ES-I3 (cell line): ENCODE measurements around the gene RFTN1.

Experiments
- H3K36me3 ChIP-seq: 2 replicates; pipeline ENCODE4 v1.6.1; 2013; ENCODE audit warnings: mild to moderate bottlenecking, low read length, control low read depth, moderate library complexity; ENCODE audit not compliant: insufficient read depth
- H3K4me1 ChIP-seq: 2 replicates; pipeline ENCODE4 v1.6.1; 2013; ENCODE audit warnings: mild to moderate bottlenecking, control low read depth, low read length; ENCODE audit not compliant: insufficient read depth
- H3K9ac ChIP-seq: 2 replicates; pipeline ENCODE4 v1.6.1; 2013; ENCODE audit warnings: low read depth, mild to moderate bottlenecking, low read length, moderate library complexity
- H3K9me3 ChIP-seq: 2 replicates; pipeline ENCODE4 v1.6.1; 2013; ENCODE audit warnings: mild to moderate bottlenecking, low read length, moderate library complexity; ENCODE audit not compliant: control insufficient read depth, insufficient read depth

RFTN1 gene

DNA sequence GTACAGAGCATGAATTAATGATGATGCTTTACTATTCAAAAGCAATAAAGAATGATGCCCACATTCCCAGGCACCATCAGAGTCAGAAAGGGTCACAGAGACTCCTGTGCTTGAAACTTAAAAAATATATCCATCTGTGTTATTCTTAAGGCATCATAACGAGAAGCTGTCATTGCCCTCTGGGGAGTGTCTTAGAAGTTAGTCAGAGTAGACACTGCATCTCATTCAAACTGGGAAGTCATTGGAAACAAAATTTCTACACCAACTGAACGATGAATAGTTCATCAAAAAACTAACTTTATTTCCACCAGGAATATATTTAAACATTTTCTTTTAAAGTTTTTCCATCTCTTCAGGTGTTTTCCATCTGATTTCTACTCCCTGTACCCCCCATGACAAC is 122.9 kb downstream of the RFTN1 start:
- Histone ChIP-seq H3K9ac (no peak overlapping the region), H3K4me1 (no peaks in the 10 kb centered on the region), H3K36me3 (no peaks in the 10 kb centered on the region), H3K9me3 (no peaks in the 10 kb centered on the region)

DNA sequence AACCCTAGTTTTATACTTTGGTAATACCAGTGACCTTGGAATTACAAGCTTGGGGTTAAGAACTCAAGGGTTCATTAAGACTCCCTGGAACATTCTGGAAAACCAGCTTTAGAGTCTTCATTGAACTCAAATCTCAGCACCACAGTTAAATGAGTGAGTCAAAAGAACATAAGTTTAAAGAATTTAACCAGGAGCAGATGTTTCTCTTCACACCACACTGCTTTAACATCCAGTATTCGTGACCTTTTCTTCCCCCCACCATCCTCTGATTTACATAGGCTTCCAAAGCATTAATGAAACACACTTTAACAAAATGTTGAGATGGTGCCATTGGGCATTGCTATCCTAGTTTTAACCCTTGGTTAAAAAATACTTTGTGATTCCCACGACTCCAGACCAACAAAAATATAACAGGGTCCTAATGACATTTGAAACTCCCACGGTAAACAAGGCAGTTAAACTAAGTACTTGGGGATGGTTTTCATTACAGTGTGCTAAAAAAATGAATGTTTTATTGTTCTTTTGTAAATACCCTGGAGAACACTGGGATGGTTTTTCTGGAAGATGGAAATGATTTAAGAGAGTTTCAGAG is 124.6 kb downstream of the RFTN1 start:
- H3K36me3 ChIP-seq, result no peaks in the 10 kb centered on the region
- H3K9me3 ChIP-seq, result no peaks in the 10 kb centered on the region
- H3K9ac ChIP-seq, result no peak overlapping the region
- no peaks in the 10 kb centered on the region for H3K4me1 ChIP-seq

DNA sequence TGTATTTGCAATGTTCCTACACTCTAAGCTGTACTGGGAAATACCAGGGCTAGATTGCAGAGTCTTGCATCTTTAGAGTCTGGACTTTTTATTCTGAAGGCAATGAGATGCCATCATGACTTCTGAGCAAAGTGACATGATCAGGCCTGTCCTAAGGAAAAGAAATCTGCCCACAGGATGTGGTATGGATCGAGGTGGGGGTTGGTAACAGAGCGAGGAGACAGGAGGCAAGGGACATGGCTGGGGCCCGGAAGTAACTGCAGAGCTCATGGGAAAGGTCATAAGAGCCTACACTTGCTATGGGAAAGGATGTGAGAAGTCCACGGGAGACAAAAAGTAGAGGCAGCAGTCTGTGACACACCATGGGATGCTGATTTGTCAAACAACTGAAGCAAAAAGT is 126.9 kb downstream of the RFTN1 start:
- H3K4me1 ChIP-seq, result no peaks in the 10 kb centered on the region
- no peaks in the 10 kb centered on the region for H3K36me3 ChIP-seq
- no peak overlapping the region for H3K9ac ChIP-seq
- no peaks in the 10 kb centered on the region for H3K9me3 ChIP-seq

DNA sequence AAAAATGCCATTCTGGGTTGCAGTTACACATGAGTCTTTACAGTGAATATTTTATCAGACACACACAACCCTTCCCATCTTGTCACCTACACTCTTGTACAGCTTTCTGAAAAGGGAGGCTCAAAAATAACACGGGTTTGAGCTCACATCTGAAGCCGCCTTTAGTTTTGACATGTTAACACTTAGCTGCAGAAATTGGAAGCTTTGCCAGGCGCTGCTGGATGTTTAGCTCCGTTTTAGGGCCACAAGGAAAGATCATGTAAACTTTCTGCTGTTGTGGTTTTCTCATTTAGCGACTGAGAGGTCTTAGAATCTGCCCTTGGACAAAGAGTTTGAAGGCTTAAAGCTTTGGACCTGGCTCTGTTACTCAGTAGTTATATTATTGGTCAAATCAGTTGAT is 128.3 kb downstream of the RFTN1 start:
- Histone ChIP-seq H3K4me1 (no peaks in the 10 kb centered on the region), H3K36me3 (no peaks in the 10 kb centered on the region)

DNA sequence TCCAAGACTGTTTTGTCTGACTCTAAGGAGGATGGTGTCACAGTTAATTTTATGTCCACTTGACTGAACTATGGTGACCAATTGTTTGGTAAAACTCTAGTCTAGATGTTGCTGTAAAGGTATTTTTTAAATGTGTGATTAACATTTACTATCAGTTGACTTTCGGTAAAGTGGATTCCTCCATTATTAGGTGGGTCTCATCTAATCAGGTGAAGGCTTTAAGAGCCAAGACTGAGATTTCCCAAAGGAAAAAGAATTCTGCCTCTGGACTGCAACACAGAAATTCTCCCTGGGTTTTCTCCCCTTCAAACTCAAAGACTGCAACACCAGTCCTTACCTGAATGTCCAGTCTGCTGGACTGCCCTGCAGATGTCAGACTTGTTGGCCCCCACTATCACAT is 129.6 kb downstream of the RFTN1 start:
- no peaks in the 10 kb centered on the region for H3K36me3 ChIP-seq
- no peaks in the 10 kb centered on the region for H3K4me1 ChIP-seq
- H3K9ac ChIP-seq, result no peak overlapping the region
- no peaks in the 10 kb centered on the region for H3K9me3 ChIP-seq

More for the DNA sequence above, 128.3 kb downstream of the RFTN1 start:
- Histone ChIP-seq H3K9me3 (no peaks in the 10 kb centered on the region), H3K9ac (no peak overlapping the region)

DNA sequence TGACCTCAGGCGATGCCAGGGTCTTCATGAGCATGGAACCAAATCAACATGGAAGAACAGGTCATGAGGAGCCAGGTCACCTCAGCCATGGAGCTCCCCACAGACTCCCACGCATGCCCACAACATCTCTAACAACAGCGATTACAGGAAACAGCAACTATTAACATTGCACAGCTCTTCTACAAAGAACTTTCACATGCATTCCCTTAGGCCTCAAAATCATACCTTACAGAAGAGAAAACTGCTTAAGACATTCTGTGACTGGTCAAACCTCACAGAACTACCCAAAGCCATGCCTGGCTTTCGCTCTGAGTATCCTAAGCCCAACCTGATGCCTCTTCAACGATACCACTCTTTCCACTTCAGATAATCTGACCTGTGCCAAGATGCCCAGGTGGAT is 130.7 kb downstream of the RFTN1 start:
- H3K9me3 ChIP-seq, result 0 out of 2 replicates have a peak, but pooled peaks cover 5% of the 10 kb centered on the region
- H3K4me1 ChIP-seq, result no peaks in the 10 kb centered on the region
- no peaks in the 10 kb centered on the region for H3K36me3 ChIP-seq
- no peak overlapping the region for H3K9ac ChIP-seq

DNA sequence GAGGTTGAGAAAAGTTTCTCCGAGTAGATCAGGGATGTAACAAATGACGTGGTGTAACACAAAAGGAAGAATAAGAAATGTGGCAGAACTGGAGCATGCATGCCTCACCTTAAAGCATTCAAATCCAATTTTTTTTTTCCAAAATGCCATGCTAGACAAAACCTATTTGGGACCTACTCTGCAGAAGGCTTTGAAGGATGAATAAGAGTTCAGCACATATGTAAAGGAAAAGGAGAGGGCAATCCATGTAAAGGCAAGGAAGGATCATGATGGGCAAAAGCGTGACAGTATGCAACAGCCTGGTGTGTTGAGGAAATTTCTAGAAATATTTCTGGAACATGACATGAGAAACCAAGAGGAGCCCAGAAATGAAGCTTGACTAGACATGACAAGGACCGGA is 132.1 kb downstream of the RFTN1 start:
- Histone ChIP-seq H3K9ac (no peak overlapping the region), H3K9me3 (0 out of 2 replicates have a peak, but pooled peaks cover 5% of the 10 kb centered on the region), H3K4me1 (no peaks in the 10 kb centered on the region), H3K36me3 (no peaks in the 10 kb centered on the region)

DNA sequence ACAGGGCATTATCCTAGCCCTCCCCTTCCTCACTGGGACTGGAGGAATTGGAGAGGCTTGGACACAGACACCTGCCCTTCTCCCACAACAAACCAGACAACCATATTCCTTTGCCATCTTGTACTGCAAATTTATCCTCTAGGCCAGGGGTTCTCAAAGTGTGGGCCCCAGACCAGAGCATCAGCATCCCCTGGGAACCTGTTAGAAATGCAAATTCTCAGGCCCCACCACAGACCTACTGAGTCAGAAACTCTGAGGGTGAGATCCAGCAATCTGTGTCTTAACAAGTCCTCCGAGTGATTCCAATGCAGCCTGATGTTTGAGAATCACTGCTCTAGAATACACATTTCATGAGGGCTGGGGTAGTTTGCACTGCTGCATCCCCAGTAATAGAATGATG is 133.1 kb downstream of the RFTN1 start:
- 0 out of 2 replicates have a peak, but pooled peaks cover 5% of the 10 kb centered on the region for H3K9me3 ChIP-seq
- no peaks in the 10 kb centered on the region for H3K4me1 ChIP-seq
- H3K36me3 ChIP-seq, result no peaks in the 10 kb centered on the region
- no peak overlapping the region for H3K9ac ChIP-seq

DNA sequence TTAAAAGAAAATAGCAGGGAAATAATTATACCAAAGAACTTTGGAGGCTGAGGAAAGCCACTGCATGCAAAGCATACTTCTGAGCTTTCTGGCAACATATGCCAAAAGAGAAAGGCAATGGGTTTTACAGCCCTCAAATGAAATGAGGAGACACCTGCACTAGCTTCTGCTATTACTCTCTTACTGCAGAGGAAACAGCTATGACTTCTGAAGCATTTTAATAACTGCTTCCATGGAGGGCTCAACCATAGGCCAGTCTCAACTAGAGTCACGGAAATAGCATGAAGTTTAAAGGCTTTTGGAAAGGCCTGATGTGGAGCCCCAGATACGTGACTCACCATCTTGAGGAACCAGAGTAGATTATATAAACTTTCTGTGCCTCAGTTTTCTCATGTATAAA is 133.7 kb downstream of the RFTN1 start:
- Histone ChIP-seq H3K9ac (no peak overlapping the region), H3K4me1 (no peaks in the 10 kb centered on the region), H3K9me3 (0 out of 2 replicates have a peak, but pooled peaks cover 5% of the 10 kb centered on the region), H3K36me3 (no peaks in the 10 kb centered on the region)

DNA sequence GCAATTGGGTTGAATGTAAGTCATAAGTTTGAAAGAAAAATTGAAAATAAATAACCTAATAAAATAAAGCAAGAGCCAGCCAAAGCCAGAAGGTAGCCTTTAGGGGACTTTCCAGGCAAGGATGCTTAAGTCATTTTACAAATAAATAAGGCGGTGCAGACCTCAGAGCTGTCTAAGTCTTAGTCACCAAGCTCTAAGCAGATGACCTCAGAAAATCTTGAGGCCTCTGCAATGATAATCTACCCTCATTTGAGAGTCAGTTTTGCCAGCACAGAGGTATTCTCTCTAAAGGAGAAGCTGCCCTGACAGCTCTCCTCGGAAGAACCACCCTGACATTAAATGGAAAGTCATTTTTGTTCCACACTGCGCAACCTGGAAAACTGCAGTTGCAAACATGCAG is 134.6 kb downstream of the RFTN1 start:
- no peaks in the 10 kb centered on the region for H3K4me1 ChIP-seq
- no peak overlapping the region for H3K9ac ChIP-seq
- H3K36me3 ChIP-seq, result no peaks in the 10 kb centered on the region
- H3K9me3 ChIP-seq, result 0 out of 2 replicates have a peak, but pooled peaks cover 5% of the 10 kb centered on the region

DNA sequence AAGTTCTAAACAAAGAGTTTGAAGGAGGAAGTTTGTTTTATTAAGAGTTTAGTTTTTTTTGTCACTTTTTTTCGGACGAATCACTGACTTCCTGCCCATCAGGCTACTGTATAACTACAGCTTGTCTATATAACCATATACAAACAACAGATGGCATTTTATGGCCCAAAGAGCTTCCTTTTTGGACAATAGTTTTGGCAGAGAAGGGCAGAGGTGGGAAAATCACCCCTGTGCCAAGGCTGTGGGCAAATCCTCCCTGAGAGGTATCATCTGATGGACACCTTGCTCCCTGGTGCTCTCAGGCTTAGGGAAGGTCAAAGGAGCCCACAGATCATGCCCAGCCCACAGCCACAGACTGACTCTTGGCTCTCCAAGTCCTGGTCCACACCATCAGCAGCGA is 135.1 kb downstream of the RFTN1 start:
- Histone ChIP-seq H3K9me3 (0 out of 2 replicates have a peak, but pooled peaks cover 5% of the 10 kb centered on the region), H3K4me1 (no peaks in the 10 kb centered on the region), H3K9ac (no peak overlapping the region), H3K36me3 (no peaks in the 10 kb centered on the region)

DNA sequence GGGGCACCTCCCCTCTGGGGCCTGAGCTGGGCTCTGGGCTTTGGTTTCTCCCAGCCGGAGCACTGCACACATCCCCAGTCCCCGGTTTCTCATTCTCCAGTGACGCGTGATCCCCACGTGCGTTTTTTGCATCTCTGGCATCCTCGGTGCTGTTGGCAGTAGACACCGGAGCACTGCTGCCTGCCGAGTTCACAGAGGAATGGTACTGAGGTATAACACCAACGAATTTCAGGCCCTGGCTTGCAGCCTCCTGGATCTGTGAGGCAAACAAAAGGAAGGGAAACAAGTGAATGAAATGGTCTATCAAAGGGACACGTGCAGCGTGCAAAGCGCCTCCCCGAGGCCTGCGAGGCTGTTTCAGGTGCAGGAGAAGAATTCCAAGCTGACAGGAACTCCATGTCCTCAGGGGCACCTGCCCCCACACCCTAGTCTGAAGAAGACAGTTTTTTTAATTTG is 135.6 kb downstream of the RFTN1 start:
- Histone ChIP-seq H3K4me1 (no peaks in the 10 kb centered on the region), H3K9me3 (0 out of 2 replicates have a peak, but pooled peaks cover 5% of the 10 kb centered on the region), H3K9ac (no peak overlapping the region), H3K36me3 (no peaks in the 10 kb centered on the region)

DNA sequence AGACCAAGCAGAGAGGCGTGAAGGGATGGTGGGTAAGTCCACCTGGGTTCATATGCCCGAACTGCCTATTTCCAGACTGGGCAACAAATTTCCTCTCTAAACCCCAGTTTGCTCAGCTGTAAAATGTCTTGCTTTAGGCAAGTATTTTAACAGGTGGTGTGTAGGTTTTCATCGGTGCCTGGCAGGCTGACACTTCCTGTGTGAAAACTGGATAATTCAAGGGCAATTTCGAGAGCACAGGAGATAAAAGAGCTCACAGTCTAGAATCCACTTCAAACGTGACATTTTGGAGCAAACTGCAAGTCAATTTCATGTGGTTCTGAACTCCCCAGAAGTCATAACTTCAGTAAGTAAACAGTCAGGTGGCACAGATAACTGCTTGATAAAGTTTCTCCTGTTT is 136.3 kb downstream of the RFTN1 start:
- Histone ChIP-seq H3K9me3 (0 out of 2 replicates have a peak, but pooled peaks cover 5% of the 10 kb centered on the region), H3K4me1 (no peaks in the 10 kb centered on the region), H3K9ac (no peak overlapping the region), H3K36me3 (no peaks in the 10 kb centered on the region)

DNA sequence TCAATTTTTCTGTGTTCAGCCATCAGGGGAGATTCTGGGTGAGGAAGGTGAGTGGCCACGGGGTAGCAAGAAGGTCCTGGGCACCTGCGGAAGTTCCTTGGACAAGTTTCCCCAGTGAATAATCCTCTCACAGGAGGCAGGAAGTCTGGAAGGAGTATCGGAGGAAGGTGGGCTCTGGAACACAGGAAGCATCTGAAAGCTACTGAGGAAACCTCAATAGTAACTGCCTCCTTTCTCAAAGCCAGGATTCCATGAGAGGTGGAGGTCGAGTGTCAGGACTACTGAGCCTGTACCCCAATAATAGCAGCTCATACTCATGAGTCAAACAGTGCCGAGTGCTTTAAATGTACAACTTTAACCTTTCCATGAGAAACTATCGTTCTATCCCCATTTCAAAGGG is 137.6 kb downstream of the RFTN1 start:
- Histone ChIP-seq H3K9ac (no peak overlapping the region), H3K4me1 (peaks cover 1% of the 10 kb centered on the region; the same call in 1 of the 2 replicates), H3K9me3 (0 out of 2 replicates have a peak, but pooled peaks cover 5% of the 10 kb centered on the region), H3K36me3 (no peaks in the 10 kb centered on the region)

DNA sequence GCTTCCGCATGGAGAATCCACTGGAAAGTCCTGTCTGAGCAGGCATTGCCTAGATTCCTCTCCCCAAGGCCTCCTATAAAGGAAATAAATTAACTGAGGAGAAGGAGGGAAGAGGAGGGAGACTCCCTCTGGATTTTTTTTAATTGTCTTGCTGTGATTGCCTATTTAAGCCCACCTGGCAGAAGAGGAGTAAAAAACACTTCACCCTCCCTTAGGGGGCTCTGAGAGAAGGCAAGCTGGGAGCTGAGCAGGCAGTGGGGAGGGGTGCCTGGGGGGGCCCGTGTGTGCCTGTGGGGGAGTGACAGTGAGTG is 138.6 kb downstream of the RFTN1 start:
- Histone ChIP-seq H3K4me1 (peaks cover 11% of the 10 kb centered on the region), H3K36me3 (no peaks in the 10 kb centered on the region), H3K9ac (no peak overlapping the region), H3K9me3 (0 out of 2 replicates have a peak, but pooled peaks cover 5% of the 10 kb centered on the region)
